T-helper 1 cell (primary cell): ENCODE measurements around the gene LRRC1.
"Not testable (repeated sequence)": the region's sequence is repeated elsewhere in the genome, so short reads cannot be mapped to it uniquely, and the experiment has no call there.

Experiments
- DNase-seq, 5 donors: peaks; one replicate each; pipeline ENCODE4 v3.0.0-alpha.2; 2012 to 2020
- total RNA-seq, 4 donors: gene quantifications; one replicate each; lab custom pipeline; 2026; lab: John Stamatoyannopoulos, UW

The LRRC1 gene
- total RNA-seq = 4.4 to 5.6 (median 5.3) reads per million in 4 donors

DNA sequence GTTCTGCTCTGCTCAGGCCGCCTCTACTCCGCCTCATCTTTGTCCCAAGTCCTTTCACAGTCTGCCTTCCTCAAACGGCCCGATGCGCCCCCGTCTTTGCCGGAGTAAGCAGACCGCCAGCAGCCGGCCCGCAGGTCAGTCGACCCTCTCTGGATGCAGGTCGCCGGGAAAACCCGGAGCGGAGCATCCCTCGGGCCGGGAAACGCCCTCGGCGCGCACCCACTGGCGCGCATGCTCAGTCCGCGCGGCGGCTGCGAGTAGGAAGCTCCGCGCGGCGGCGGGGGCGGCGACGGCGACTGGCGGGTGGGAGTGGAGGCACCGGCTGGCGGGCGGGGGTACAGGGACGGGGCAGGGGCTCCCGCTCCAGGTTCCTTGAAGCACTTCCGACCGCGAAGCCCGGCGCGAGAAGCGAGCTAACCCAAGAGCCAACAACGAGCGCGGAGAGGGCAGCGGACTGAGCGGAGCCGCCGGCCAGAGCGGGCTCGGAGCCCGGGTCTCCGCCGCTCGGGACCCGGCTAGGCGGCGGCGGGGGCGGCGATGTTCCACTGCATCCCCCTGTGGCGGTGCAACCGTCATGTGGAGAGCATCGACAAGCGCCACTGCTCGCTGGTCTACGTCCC lies at the start of gene LRRC1:
Gene LRRC1, plus strand, starts transcription at position 286 of the 620 bp plus-strand sequence. Its CDS starts 252 bp downstream, at position 538.
- peak; percentile 68 to 84 (median 72) for DNase-seq

DNA sequence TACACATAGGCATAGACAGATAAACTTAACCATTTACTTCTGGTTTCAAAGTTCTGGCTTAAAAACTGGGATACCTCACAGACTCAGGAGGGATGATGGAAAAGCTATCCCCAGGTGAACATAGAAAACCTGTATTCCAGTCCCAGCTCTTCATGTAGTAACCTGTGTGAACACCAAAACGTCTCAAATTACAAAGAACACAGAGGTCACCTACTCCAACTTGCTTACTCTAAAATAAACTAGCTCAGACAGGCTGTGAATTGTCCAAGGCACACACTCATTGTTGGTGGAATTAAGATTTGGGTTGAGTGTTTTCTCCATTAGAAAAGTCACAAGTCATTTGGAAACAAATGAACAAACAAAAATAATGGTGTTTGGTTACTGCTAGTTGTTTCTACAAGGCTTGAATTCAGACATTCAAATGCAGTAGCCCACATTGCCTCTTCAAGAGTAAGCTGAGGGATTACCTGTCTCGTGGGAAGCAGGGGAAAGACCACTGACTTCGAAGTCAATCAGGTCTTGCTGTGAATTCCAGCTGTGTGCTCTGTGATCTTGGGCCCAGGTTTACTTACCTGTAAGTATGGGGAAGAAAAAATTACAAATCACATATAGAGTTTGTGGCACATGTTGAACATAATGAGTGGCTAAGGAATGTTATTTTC lies 48.2 kb upstream of the LRRC1 start:
- DNase-seq = no peak

DNA sequence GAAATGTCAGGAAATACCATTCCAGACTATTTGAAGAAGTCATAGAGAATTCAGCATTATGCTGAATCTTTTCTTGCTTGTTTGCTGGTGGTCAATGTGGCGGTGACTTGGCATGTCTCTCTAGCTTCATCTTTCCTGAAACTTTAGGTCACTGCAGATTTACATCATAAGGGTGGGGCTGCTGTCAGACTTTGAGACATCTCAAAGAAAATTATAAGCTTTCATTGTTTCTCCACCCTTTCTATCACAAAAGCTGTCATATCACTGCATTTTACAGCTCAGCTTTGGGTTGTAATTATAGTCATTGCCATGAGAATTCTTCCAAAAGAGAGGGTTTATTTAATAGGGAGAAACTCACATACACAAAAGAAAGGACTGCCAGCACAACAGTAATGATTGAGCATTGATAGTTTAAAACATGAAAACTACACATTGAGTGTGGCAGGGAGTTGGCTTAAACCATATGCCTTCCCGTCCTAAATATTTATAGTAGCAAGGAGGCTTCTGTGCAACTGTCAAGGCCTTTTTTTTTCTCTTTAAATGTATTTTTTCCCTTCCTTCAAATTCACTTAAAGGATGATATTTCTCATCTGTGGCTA lies 44.7 kb upstream of the LRRC1 start:
- no peak for DNase-seq

DNA sequence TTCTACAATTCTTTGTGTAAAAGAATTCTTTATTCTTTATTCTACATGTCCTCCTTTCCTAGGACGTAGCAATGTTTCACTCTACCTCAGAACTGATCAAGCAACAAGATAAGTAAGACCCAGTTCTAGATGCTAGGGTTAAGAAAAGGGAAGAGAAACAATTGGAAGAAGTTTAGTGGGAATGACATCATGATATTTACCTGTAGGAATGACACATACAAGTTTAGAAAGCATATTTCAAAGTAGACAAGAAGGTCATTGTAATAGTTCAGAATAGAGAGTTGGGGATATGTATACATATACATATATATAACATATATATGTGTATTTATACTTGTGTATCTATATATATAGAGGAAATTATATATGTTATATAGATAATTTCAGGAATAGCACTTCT lies 43.4 kb upstream of the LRRC1 start:
- no peak for DNase-seq

DNA sequence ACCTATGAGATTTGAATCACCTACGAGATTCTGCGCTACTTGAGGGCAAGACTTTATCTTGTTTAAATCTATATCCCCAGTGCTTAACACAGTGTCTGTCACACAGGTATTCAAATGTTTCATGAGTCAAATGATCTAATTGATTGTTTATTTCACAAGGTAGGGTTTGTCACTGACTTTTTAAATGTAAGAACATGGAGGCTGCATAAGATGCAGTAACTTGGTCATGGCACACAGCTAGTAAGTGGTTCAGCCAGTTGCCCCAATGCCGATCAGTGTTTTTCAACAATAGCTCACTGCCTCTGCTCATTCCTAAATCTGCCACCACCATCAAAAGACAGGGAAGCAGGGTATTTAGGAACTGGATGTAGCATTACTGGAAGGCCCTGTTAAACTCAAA lies 42.4 kb upstream of the LRRC1 start:
- no peak for DNase-seq

DNA sequence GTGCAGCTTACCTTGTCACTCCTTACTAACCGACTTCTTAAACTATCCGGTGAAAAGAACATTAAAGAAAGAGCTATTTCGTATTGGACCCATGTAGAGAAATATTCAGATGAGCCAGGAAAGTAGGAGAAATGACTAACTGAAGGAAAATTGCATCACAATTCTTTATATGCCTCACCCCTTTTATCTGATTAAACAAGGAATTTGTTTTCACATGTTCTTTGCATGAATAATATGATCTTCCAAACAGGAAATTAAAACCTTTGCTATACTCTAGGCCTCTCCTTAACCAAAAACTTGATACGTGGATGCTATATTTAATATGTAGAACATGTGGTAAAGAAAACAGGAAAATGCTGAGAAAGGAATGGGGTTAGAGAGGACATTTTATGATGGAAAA lies 41.9 kb upstream of the LRRC1 start:
- no peak for DNase-seq

DNA sequence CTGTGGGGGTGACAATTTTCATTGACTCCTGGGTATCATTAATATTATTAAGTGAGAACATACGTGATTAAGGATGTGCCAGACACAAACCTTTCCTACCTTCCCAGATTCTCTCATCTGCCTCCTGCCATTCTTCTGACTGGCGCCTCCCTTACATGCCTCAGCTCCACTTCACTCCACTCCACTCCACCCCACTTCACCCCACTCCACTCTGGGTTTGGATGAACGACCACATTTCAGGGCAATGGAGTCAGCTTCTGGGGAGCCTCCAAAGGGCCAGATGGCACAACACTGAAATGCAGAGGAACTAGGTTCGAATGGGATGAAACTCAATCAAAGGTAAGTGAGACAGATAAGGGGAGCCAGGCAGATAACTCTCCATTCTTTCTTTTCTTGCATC lies 40.5 kb upstream of the LRRC1 start:
- no peak for DNase-seq

DNA sequence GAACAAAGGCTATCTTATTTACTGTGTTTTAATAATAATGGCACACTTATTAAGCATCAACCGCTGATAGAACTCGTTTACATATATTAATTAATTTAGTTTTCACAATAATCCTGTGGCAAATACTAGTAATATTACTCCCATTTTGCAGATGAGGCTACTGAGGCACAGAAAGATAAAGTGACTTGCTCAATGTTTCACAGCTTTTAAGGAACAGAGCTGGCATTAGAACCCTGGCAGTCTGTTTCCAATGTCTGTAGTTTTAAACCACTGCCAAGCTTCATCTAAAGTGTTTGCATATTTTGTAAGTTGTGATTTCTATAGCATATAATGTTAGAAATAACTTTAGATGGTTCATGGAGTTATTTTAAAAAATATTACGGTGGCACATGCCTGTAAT lies 38.4 kb upstream of the LRRC1 start:
- no peak for DNase-seq

DNA sequence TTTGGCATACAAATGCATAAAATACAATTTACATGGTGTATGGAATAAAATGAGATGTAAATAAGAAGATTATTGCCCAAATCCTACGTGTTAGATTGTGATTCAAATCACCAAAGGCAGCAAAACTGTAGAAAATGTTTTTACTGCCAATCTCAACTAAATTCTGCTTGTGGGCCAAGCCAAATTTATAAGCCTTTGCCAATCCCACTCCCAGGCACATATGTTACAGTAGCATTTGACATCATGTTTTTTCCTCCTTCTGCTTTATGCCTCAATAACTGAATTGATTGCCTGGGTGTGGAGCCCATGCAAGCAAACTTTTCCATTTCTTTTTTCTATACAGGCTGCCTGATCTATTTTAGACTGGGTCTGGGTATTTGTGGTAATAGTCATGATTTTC lies 36.3 kb upstream of the LRRC1 start:
- DNase-seq = no peak

DNA sequence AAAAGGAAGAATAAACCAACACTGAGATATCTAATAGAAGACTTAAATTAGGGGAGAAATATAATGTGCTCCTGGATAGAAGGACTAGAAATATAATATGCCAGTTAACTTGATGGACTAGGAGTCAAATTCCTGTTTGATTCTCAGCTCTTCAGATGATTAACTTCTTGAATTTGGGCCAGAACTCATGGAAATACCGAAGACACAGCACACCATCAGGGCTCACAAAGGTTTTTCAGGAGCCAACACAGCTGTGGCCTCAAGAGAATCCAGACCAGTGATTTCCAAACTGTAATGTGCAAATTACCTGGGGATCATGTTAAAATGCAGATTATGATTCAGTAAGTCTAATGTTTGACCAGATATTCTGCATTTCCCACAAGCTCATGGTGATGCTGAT lies 33.8 kb upstream of the LRRC1 start:
- no peak for DNase-seq

DNA sequence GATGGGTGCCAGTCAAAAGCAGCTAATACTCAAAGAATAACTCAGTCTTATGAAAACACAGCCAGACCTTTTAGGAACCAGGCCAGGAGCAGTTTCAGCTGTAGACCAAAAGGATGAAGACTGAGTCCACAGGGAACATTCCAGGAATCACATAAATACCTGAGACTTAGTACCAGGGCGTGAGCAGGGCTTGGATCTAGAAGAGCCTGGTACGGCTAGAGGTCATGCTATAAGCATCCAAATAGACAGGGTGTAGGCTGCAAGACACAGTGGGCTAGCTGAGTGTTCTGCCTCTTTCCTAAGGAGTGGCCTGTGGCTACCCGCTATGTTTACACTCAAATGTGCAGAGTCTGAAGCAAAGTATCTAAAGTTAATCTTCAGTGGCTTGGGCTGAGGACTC lies 29.5 kb upstream of the LRRC1 start:
- no peak for DNase-seq

DNA sequence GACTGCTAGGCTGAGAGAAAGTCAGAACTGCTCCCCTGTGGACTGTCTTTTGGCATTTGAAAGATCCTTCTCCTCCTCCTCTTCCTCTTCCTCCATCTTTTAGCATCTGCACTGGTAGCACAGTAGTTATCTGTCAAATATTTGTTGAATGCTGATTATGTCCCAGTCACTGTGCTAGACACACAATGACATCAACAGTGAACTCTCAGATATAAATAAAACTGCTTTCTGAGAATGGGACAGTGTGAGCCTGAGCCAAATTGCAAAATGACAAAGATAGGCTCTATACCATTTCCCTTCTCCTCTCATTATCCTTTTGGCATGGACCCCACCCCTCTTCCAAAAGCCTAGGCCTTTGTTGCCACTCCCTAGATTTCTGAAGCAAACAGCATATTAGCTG lies 27.9 kb upstream of the LRRC1 start:
- no peak for DNase-seq

DNA sequence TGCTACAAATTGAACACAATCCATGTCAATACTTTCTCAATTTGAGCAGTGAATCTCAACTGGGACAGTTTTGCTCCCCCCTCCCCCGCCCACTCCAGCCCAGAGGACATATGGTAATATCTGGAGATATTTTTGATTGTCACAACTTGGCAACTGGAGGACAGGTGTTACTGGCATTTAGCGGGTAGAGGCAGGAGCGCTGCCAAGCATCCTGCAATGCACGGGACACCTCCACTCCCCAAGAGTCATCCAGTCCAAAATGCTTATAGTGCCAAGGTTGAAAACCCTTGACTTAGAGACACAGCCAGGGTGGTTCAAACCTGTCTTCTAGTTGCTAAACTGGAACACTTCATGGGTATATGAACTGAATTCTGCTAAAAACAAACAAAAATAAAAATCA lies 26.9 kb upstream of the LRRC1 start:
- no peak for DNase-seq

DNA sequence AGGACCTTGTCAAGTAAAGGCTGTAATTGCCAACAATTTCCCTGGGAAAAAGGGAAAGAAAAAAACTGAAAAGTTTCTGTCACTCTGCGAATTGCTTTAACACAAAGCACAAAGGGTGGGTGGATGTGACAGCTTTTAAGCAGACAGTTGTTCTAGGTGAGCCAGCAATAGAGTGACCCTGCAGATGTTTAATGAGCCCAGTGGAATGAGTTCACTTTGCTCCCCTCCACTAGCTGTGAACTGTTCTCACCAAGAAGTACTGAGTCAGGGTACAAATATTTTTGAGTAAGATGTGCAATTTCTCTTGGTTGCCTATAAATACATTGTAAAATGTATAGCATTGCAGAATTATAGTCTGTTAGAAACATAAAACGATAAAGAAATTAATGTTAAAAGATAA lies 26.2 kb upstream of the LRRC1 start:
- DNase-seq = no peak

DNA sequence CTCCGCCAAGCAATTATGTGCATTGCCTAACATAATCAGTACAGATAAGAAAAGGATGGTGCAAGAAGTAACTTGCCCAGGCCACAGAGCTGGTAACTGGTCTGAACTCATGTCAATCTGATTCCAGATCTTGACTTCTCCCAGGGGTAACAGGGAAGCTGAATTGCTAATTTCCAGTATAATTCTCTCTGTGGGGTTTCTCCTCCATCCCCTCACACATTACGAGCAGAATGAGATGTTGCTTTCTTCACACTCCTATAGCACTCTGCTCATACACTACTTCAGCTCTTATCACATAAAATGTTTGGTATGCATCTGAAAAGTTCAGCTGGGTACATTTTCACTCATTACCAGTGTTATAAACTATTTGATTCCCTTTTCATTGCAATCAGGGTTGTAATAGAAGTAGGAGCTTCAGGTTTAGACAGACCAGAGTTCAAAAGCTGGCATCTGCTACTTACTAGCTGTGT lies 24.0 kb upstream of the LRRC1 start:
- no peak for DNase-seq

DNA sequence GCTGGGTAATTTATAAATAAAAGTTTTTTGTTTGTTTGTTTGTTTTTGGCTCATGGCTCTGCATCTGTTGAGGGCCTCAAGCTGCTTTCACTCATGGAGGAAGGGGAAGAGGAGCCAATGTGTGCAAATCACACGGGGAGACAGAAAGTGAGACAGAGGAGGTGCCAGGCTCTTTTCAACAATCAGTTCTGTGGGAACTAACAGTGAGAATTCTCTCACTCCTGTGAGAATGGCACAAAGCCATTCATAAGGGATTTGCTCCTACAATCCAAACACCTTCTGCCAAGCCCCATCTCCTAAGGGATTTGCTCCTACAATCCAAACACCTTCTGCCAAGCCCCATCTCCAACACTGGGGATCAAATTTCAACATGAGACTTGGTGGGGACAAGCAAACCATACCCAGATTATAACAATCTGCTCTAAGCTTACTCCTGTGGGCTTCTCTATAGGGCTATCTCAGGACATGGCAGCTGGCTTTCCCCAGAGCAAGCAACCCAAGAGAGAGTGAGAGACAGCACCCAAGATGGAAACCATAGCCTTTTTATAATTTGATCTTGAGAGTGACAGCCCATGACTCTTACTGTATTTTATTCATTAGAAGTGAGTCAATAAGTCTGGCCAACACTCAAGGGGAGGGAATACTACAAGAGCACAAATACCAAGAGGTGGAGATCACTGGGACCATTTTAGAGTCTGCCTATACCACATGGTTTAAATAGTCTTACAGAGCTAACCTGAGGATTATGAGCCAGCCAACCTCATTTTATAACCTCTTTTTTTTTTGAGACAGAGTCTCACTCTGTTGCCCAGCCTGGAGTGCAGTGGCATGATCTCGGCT lies 22.8 kb upstream of the LRRC1 start:
- no peak for DNase-seq

DNA sequence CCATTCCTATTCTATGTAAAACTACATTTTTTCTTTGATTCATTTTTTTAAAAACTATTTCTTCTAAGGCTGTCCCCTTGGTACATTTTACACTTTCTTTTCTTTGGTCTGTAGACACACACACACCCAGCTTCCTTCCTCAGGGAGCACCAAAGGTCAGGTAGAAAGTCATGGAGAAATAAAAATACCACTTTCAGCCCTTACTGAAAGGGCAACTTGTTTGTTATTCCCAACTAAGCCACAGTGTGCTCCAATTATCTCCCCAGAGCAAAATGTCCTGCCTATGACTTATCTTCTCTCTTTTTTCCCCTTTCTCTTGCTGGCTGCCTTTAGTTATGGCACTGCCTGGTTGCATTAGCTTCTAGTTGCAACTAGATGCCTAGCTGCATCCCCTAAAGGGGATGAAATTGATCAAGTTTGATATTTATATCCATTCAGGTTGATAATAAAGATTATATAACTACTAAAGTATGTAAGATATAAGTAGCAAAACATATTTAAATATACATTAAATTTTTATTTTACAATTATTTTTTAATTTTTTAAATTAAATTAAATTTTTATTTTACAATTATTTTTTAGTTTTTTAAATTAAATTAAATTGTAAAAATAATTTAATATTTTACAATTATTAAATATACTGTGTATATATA lies 21.6 kb upstream of the LRRC1 start:
- no peak for DNase-seq

DNA sequence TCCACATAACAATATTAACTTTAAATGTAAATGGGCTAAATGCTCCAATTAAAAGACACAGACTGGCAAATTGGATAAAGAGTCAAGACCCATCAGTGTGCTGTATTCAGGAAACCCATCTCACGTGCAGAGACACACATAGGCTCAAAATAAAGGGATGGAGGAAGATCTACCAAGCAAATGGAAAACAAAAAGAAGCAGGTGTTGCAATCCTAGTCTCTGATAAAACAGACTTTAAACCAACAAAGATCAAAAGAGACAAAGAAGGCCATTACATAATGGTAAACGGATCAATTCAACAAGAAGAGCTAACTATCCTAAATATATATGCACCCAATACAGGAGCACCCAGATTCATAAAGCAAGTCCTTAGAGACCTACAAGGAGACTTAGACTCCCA lies 18.7 kb upstream of the LRRC1 start:
- not testable (repeated sequence) for DNase-seq

DNA sequence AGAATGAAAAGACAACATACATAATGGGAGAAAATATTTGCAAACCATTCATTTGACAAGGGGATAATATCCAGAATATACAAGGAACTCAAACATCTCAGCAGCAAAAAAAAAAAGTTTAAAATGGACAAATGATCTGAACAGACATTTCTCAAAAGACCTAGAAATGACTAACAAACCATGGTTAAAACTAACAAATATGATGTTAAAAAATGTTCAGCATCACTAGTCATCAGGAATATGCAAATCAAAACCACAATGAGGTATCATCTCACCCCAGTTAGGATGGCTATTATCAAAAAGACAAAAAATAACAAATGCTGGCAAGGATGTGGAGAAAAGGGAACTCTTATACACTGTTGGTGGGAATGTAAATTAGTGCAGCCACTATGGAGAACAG lies 9.8 kb upstream of the LRRC1 start:
- not testable (repeated sequence) for DNase-seq

DNA sequence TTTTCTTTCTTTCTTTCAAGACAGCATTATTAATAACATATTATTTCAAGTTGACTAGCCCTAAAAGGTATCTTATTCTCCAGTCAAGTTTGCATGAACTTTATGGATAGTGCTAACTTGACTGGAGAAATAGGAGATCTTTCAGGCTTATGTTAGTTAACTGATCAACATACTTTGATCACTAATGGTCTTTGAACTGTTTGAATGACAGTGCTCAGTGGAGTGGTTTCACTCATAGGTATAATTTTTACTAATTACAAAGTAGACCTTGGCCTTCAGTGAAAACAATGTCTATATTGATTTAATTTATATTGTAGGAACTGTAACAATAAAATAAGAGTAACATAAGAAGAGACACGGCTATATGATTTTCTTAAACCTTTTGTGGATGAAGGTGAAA lies 8.0 kb upstream of the LRRC1 start:
- DNase-seq = no peak

DNA sequence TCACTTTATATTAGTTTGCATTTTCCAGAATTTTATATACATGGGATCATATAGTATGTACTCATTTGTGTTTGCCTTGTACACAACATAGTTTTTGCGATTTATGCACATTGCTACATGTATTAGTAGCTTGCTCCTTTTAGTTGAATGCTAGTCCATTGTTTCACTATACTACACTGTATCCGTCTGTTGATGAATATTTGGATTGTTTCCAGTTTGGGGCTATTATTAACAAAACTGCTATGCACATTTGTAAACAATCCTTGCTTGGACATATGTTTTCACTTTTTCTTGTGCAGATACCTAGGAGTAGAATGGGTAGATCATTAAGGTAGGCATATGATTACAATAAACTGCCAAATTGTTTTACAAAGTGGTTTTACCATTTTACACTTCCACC lies 3.9 kb upstream of the LRRC1 start:
- no peak for DNase-seq

DNA sequence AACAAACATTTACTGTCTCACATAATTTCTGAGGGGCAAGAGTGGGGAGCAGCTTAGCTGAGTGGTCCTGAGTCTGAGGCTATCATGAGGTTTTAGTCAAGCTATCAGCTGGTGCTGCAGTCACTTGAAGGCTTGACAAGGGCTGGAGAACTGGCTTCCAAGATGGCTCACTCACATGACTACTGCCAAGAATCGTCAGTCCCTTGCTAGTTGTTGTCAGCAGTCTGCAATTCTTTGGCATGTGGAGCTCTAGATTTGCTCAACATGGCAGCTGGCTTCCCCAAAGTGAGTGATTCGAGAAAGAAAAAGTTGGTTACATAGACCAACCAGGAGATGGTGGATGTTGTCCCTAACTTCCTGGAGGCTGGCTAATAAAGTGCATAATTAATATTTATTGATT lies 2.8 kb upstream of the LRRC1 start:
- DNase-seq = no peak

DNA sequence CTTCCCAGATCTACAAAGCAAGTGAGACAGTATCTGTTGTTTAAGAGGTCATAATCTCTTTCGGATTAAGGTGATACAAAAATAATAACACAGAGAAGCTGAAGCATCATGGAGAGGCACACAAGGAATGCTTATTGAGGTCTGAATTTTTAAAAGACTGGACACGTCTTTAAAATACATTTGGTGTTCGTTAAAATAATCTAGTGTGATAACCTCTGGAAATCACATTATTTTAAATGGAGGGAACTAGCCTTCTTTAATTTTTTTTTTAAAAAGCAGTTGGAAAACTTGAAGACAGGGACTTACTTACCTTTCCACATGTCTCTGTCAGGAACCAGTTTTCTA lies 1.9 kb upstream of the LRRC1 start:
- no peak for DNase-seq
